ENCODE results near the gene RIC8B. TPM values are rescaled to one million over a fixed set of nuclear protein-coding genes. Genes with fewer than 3 reads are reported as not detected.

Gene RIC8B
- total RNA-seq, 1 donor from 2014 or later: 22.1 TPM

DNA sequence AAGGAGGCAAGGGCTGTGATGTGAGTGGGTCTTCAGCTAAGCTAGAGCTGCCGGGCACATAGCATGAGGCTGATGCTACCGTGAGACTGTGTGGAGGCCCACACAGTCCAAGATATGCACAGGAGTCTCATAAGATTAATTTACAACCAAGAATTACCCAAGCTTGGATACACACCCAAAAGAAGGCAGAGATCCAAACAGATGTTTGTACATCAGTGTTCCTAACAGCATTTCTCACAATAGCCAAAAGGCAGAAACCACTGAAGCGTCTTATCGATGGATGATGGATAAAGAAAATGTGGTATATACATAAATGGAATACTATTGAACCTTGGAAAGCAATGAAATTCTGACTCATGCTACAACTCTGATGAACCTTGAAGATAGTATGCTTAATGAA, 40.8 kb upstream of the RIC8B start:
- no peak overlapping the region for H3K4me3 Mint-ChIP-seq
- DNase-seq (ENCODE audit: extremely low spot score, unreplicated experiment): no peak

DNA sequence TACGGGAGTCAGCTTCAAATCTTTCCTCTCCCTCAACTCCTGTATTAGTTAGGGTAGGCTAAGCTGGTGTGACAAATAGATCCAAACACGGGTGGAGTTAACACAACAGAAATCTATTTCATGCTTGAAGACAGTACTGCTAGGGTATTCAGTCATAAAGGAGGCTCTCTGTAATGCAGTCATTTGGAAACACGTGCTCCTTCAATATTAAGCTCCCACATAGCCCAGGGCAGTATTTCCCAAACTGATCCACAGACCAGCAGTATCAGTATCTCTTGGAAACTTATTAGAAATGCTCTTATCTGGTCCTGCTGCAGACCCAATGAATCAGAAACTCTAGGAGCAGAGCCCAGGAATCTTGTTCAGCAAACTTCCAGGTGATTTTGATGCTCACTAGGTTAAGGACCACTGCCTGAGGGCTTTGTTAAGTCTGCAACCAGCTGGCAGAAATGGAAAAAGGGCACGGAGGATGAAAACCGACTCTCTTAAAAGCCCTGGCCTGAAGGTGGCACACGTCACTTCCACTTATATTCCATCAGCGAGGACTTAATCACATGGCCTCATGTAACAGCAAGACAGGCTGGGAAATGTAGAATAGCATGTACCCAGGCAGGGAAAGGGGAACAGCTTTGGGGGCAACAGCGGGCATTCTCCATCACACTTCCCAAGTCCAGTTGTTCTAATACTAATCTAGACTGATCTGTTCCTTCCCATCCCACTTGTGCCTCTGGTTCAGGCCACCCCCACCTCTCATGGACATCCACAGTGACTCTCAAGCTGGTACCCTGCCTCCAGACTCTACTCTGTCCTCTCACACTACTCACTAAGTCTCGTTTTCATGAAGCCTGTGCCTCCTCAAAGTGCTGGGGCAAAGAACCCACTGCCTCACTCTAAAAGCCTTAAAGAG, 38.2 kb upstream of the RIC8B start:
- no peak overlapping the region for H3K27ac Mint-ChIP-seq

More for the DNA sequence above, 40.8 kb upstream of the RIC8B start:
- H3K4me1 Mint-ChIP-seq (ENCODE audit: unreplicated experiment): no peaks in the 10 kb centered on the region
- no peaks in the 10 kb centered on the region for H3K9me3 Mint-ChIP-seq
- H3K36me3 Mint-ChIP-seq: peaks cover 8% of the 10 kb centered on the region
- H3K27me3 Mint-ChIP-seq: peaks cover 16% of the 10 kb centered on the region
- TF ChIP-seq, protein P1, sequence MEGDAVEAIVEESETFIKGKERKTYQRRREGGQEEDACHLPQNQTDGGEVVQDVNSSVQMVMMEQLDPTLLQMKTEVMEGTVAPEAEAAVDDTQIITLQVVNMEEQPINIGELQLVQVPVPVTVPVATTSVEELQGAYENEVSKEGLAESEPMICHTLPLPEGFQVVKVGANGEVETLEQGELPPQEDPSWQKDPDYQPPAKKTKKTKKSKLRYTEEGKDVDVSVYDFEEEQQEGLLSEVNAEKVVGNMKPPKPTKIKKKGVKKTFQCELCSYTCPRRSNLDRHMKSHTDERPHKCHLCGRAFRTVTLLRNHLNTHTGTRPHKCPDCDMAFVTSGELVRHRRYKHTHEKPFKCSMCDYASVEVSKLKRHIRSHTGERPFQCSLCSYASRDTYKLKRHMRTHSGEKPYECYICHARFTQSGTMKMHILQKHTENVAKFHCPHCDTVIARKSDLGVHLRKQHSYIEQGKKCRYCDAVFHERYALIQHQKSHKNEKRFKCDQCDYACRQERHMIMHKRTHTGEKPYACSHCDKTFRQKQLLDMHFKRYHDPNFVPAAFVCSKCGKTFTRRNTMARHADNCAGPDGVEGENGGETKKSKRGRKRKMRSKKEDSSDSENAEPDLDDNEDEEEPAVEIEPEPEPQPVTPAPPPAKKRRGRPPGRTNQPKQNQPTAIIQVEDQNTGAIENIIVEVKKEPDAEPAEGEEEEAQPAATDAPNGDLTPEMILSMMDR (conservative IDR thresholded peaks at IDR 0.05): no peak
- no peak overlapping the region for H3K27ac Mint-ChIP-seq

DNA sequence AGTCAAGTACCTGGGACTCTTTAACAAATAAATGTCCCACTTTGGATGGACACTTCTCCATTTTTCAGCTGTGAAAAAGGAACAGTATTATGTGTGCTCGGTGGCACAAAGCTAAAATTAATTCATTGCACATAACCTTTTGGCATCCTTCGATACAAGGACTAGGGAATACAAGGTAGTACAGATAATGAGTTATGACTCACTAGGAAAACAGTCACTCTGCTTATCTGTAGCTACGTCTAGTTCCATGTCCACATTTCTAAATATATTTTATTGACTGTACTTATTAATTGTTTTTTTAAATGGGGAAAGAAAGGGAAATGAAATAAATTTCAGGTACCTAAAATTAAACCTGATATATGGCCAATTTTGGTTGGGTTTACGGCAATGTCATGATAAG, 35.2 kb upstream of the RIC8B start:
- peaks cover 10% of the 10 kb centered on the region for H3K4me1 Mint-ChIP-seq (ENCODE audit: unreplicated experiment)
- no peaks in the 10 kb centered on the region for H3K36me3 Mint-ChIP-seq
- TF ChIP-seq, protein P1 (conservative IDR thresholded peaks at IDR 0.05): no peak
- no peak overlapping the region for H3K27ac Mint-ChIP-seq
- no peak overlapping the region for H3K4me3 Mint-ChIP-seq
- peaks cover 33% of the 10 kb centered on the region for H3K27me3 Mint-ChIP-seq
- no peaks in the 10 kb centered on the region for H3K9me3 Mint-ChIP-seq
- no peak for DNase-seq (ENCODE audit: extremely low spot score, unreplicated experiment)

More for the DNA sequence above, 38.2 kb upstream of the RIC8B start:
- peaks cover 19% of the 10 kb centered on the region for H3K27me3 Mint-ChIP-seq
- no peaks in the 10 kb centered on the region for H3K9me3 Mint-ChIP-seq
- H3K4me3 Mint-ChIP-seq: no peak overlapping the region
- no peak for DNase-seq (ENCODE audit: extremely low spot score, unreplicated experiment)
- TF ChIP-seq, protein P1 (conservative IDR thresholded peaks at IDR 0.05): no peak
- no peaks in the 10 kb centered on the region for H3K4me1 Mint-ChIP-seq (ENCODE audit: unreplicated experiment)
- peaks cover 8% of the 10 kb centered on the region for H3K36me3 Mint-ChIP-seq

DNA sequence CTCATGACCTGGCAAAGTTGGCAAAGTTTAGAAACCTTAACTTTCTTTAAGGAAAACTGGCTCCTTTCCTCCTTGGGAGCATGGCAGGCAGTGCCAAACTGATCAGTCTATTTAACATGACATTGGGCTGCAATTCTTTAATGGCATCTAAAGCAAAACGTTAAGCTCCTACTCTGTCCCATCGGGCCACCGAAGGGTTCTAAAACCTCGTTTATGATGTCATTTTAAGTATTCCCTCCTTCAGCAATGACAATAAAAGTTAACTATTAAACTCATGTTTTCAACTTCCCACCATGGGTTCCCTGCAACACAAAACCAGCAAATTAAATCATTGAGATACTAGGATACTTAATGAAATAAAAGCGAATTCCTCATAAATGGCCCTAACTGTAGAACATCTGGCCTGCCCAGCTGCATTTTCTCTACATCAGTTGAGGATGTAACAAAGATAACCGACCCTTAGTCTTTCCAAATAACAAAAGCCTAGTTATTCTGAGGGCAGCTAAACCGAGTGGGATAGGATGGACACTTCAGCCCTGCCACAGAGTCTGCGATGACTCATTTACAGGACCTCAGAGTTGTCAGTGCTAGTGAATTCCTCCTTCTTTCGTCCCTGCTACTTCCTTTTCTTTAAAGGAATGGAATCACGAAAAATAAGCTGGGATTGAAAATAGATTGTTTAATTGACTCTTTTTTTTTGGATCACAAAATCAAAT, 34.5 kb upstream of the RIC8B start:
- no peak for DNase-seq (ENCODE audit: extremely low spot score, unreplicated experiment)
- Mint-ChIP-seq H3K36me3 (no peaks in the 10 kb centered on the region), H3K27me3 (peaks cover 37% of the 10 kb centered on the region), H3K4me1 (ENCODE audit: unreplicated experiment) (peaks cover 10% of the 10 kb centered on the region), H3K4me3 (no peak overlapping the region), H3K27ac (no peak overlapping the region), H3K9me3 (no peaks in the 10 kb centered on the region)
- TF ChIP-seq, protein P1 (conservative IDR thresholded peaks at IDR 0.05): no peak

DNA sequence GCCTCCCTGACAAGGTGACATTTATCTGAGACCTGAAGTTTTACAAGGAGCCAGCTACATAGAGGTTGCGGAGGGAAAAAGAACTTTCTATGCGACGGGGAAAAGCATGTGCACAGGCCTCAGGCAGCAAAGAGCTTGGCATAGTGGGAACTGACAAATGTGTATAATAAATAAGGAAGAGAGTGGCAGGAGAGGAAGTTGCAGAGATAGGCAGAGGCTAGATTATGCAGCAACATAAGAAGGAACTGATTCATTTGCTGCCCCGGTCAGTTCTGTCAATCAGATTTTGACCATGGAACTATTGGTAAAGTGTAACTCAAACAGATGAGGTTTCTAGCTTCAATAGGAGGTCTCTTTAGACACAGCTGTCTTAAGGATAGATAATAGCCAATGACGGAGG, 33.7 kb upstream of the RIC8B start:
- Mint-ChIP-seq H3K4me1 (ENCODE audit: unreplicated experiment) (peaks cover 10% of the 10 kb centered on the region), H3K27me3 (peaks cover 36% of the 10 kb centered on the region), H3K4me3 (no peak overlapping the region), H3K36me3 (no peaks in the 10 kb centered on the region), H3K9me3 (no peaks in the 10 kb centered on the region), H3K27ac (no peak overlapping the region)
- no peak for DNase-seq (ENCODE audit: extremely low spot score, unreplicated experiment)
- TF ChIP-seq, protein P1 (conservative IDR thresholded peaks at IDR 0.05): no peak

Data from type B pancreatic cell (in vitro differentiated cells).